Measurements from ENCODE around the gene PRMT2.

PRMT2 gene

GRCh38 chr21:46633566-46633965, 1.9 kb upstream of the PRMT2 start:
- TF ChIP-seq CTCF (IDR thresholded peaks at IDR 0.05; ENCODE audit: insufficient read depth, low read length, poor library complexity, severe bottlenecking) (no peak), EZH2phosphoT487 (conservative IDR thresholded peaks at IDR 0.05; ENCODE audit: low read length) (no peak)
- peaks cover 12% of the 10 kb centered on the region for H3F3A ChIP-seq (ENCODE audit: insufficient read depth)
- H4K20me1 ChIP-seq (ENCODE audit: low read depth, low read length): no peaks in the 10 kb centered on the region
- no peaks in the 10 kb centered on the region for H3K9me2 ChIP-seq (replicated peaks; ENCODE audit: insufficient read depth, low read length)
- H3K4me3 ChIP-seq (ENCODE audit: insufficient read depth, low read length, poor library complexity, severe bottlenecking): no peak overlapping the region
- H3K27ac ChIP-seq (ENCODE audit: low read depth, low read length): no peak overlapping the region
- H3K9me3 ChIP-seq (ENCODE audit: insufficient read depth, low read length): no peaks in the 10 kb centered on the region
- no peak overlapping the region for H3K9ac ChIP-seq (ENCODE audit: low read length)
- H3K36me3 ChIP-seq (ENCODE audit: low read length): peaks cover under 1% of the 10 kb centered on the region; the same call in 1 of the 2 replicates
- no peak overlapping the region for H3K4me2 ChIP-seq (ENCODE audit: low read depth, low read length, poor library complexity, severe bottlenecking)
- peaks cover 3% of the 10 kb centered on the region; the same call in 1 of the 2 replicates for H3K79me2 ChIP-seq (ENCODE audit: insufficient read depth, low read length)
- no peaks in the 10 kb centered on the region for H3K27me3 ChIP-seq (ENCODE audit: low read length)
- H2AFZ ChIP-seq (ENCODE audit: low read depth, low read length, severe bottlenecking): no peak overlapping the region

- no peak for TF ChIP-seq CTCF (IDR thresholded peaks at IDR 0.05; ENCODE audit: insufficient read depth, low read length, poor library complexity, severe bottlenecking)
- TF ChIP-seq EZH2phosphoT487 (conservative IDR thresholded peaks at IDR 0.05; ENCODE audit: low read length): no peak
- peak overlapping the region; percentile 92 for H2AFZ ChIP-seq (ENCODE audit: low read depth, low read length, severe bottlenecking)
- H3K36me3 ChIP-seq (ENCODE audit: low read length): peaks cover 3% of the 10 kb centered on the region; the same call in 1 of the 2 replicates
- H3K79me2 ChIP-seq (ENCODE audit: insufficient read depth, low read length): peaks cover 4% of the 10 kb centered on the region; the same call in 1 of the 2 replicates
- H3K9me2 ChIP-seq (replicated peaks; ENCODE audit: insufficient read depth, low read length): no peaks in the 10 kb centered on the region
- no peak overlapping the region for H3K27ac ChIP-seq (ENCODE audit: low read depth, low read length)
- H3K9me3 ChIP-seq (ENCODE audit: insufficient read depth, low read length): no peaks in the 10 kb centered on the region
- peak overlapping the region; percentile 69 for H3K4me2 ChIP-seq (ENCODE audit: low read depth, low read length, poor library complexity, severe bottlenecking)
- H3K4me3 ChIP-seq (ENCODE audit: insufficient read depth, low read length, poor library complexity, severe bottlenecking): no peak overlapping the region
- H3K27me3 ChIP-seq (ENCODE audit: low read length): no peaks in the 10 kb centered on the region
- 0 out of 2 replicates have a peak, but pooled peaks cover 2% of the 10 kb centered on the region for H4K20me1 ChIP-seq (ENCODE audit: low read depth, low read length)
- H3K9ac ChIP-seq (ENCODE audit: low read length): no peak overlapping the region; the same call in 1 of the 2 replicates
- H3F3A ChIP-seq (ENCODE audit: insufficient read depth): peaks cover 18% of the 10 kb centered on the region
Measured at GRCh38 chr21:46634427-46634826, 1.0 kb upstream of the PRMT2 start.

- peak overlapping the region; percentile 69 for H3K4me2 ChIP-seq (ENCODE audit: low read depth, low read length, poor library complexity, severe bottlenecking)
- peaks cover 4% of the 10 kb centered on the region; the same call in 1 of the 2 replicates for H3K79me2 ChIP-seq (ENCODE audit: insufficient read depth, low read length)
- peaks cover 3% of the 10 kb centered on the region; the same call in 1 of the 2 replicates for H3K36me3 ChIP-seq (ENCODE audit: low read length)
- H2AFZ ChIP-seq (ENCODE audit: low read depth, low read length, severe bottlenecking): peak overlapping the region; percentile 92
- H3K9me3 ChIP-seq (ENCODE audit: insufficient read depth, low read length): no peaks in the 10 kb centered on the region
- no peak for TF ChIP-seq EZH2phosphoT487 (conservative IDR thresholded peaks at IDR 0.05; ENCODE audit: low read length)
- no peak for TF ChIP-seq CTCF (IDR thresholded peaks at IDR 0.05; ENCODE audit: insufficient read depth, low read length, poor library complexity, severe bottlenecking)
- peak overlapping the region; percentile 60 for H3K27ac ChIP-seq (ENCODE audit: low read depth, low read length)
- peak overlapping the region; percentile 78 for H3K4me3 ChIP-seq (ENCODE audit: insufficient read depth, low read length, poor library complexity, severe bottlenecking)
- H3K9ac ChIP-seq (ENCODE audit: low read length): peak overlapping the region; percentile 80
- H3K27me3 ChIP-seq (ENCODE audit: low read length): no peaks in the 10 kb centered on the region
- 0 out of 2 replicates have a peak, but pooled peaks cover 2% of the 10 kb centered on the region for H4K20me1 ChIP-seq (ENCODE audit: low read depth, low read length)
- H3F3A ChIP-seq (ENCODE audit: insufficient read depth): peaks cover 18% of the 10 kb centered on the region
- H3K9me2 ChIP-seq (replicated peaks; ENCODE audit: insufficient read depth, low read length): no peaks in the 10 kb centered on the region
Measured at GRCh38 chr21:46634966-46635323, 529 bp upstream of the PRMT2 start.

Data from SU-DHL-6 (cell line).